ENCODE results near the gene PCYT1A. TPM values are rescaled to one million over a fixed set of nuclear protein-coding genes. Genes with fewer than 3 reads are reported as not detected.

Gene PCYT1A
- total RNA-seq, 1 donor from 2014 or later = 37.0 TPM

- no peak for DNase-seq
- peaks cover 6% of the 10 kb centered on the region for H3K4me1 Mint-ChIP-seq (ENCODE audit: low read depth, unreplicated experiment)
- peaks cover 1% of the 10 kb centered on the region for H3K9me3 Mint-ChIP-seq (ENCODE audit: unreplicated experiment)
- TF ChIP-seq CTCF (IDR thresholded peaks at IDR 0.05; ENCODE audit: partially characterized antibody, unreplicated experiment) = no peak
- H3K27me3 Mint-ChIP-seq (ENCODE audit: unreplicated experiment) = peaks cover 5% of the 10 kb centered on the region
- no peak overlapping the region for H3K27ac Mint-ChIP-seq (ENCODE audit: unreplicated experiment)
- H3K36me3 Mint-ChIP-seq (ENCODE audit: unreplicated experiment) = no peaks in the 10 kb centered on the region
- no peak overlapping the region for H3K4me3 Mint-ChIP-seq (ENCODE audit: unreplicated experiment)
Measured at GRCh38 chr3:196217307-196218154, 70.0 kb downstream of the PCYT1A start.

- H3K4me3 Mint-ChIP-seq (ENCODE audit: unreplicated experiment) = no peak overlapping the region
- H3K27ac Mint-ChIP-seq (ENCODE audit: unreplicated experiment) = no peak overlapping the region
- peaks cover 5% of the 10 kb centered on the region for H3K27me3 Mint-ChIP-seq (ENCODE audit: unreplicated experiment)
- no peak for TF ChIP-seq CTCF (IDR thresholded peaks at IDR 0.05; ENCODE audit: partially characterized antibody, unreplicated experiment)
- H3K4me1 Mint-ChIP-seq (ENCODE audit: low read depth, unreplicated experiment) = peaks cover 6% of the 10 kb centered on the region
- no peak for DNase-seq
- no peaks in the 10 kb centered on the region for H3K36me3 Mint-ChIP-seq (ENCODE audit: unreplicated experiment)
- peaks cover 1% of the 10 kb centered on the region for H3K9me3 Mint-ChIP-seq (ENCODE audit: unreplicated experiment)
Measured at GRCh38 chr3:196216681-196217211, 70.8 kb downstream of the PCYT1A start.

GRCh38 chr3:196216089-196216564 is 71.4 kb downstream of the PCYT1A start, which contains the start of gene SLC51A:
SLC51A (plus strand) TSS chr3:196216534; CDS start chr3:196216713, 179 bp downstream.
- Mint-ChIP-seq H3K4me3 (ENCODE audit: unreplicated experiment) (no peak within 1 kb of the TSS), H3K9me3 (ENCODE audit: unreplicated experiment) (peaks cover 1% of the 10 kb centered on the region), H3K36me3 (ENCODE audit: unreplicated experiment) (no peaks in the 10 kb centered on the region), H3K27ac (ENCODE audit: unreplicated experiment) (no peak within 1 kb of the TSS), H3K4me1 (ENCODE audit: low read depth, unreplicated experiment) (peaks cover 6% of the 10 kb centered on the region), H3K27me3 (ENCODE audit: unreplicated experiment) (peaks cover 5% of the 10 kb centered on the region)
- DNase-seq = no peak
- TF ChIP-seq CTCF (IDR thresholded peaks at IDR 0.05; ENCODE audit: partially characterized antibody, unreplicated experiment) = no peak

- H3K27ac Mint-ChIP-seq (ENCODE audit: unreplicated experiment) = no peak overlapping the region
- no peak for TF ChIP-seq CTCF (IDR thresholded peaks at IDR 0.05; ENCODE audit: partially characterized antibody, unreplicated experiment)
- H3K36me3 Mint-ChIP-seq (ENCODE audit: unreplicated experiment) = no peaks in the 10 kb centered on the region
- no peak overlapping the region for H3K4me3 Mint-ChIP-seq (ENCODE audit: unreplicated experiment)
- no peak for DNase-seq
- H3K4me1 Mint-ChIP-seq (ENCODE audit: low read depth, unreplicated experiment) = peaks cover 6% of the 10 kb centered on the region
- H3K27me3 Mint-ChIP-seq (ENCODE audit: unreplicated experiment) = peaks cover 5% of the 10 kb centered on the region
- peaks cover 1% of the 10 kb centered on the region for H3K9me3 Mint-ChIP-seq (ENCODE audit: unreplicated experiment)
Measured at GRCh38 chr3:196215493-196216020, 72.0 kb downstream of the PCYT1A start.
